Gastrocnemius medialis (tissue), 4 donors: ENCODE results near the gene STRA6. TPM values are rescaled to one million over a fixed set of nuclear protein-coding genes. Genes with fewer than 3 reads are reported as not detected.

ENCODE experiments used
- ATAC-seq, 2 donors: fragments of 150-250 bp; one replicate each; pipeline ENCODE4 v1.9.1; 2016
- DNase-seq, 2 donors: peaks; one replicate each; pipeline ENCODE4 v3.0.0-alpha.2; 2019
- H3K27ac ChIP-seq, 4 donors: fragments of 200-600 bp; sonication (generic); 1 replicate in 1 of 4; 2 replicates in 3 of 4; pipeline ENCODE4 v1.5.1; 2016 to 2018; ENCODE audit warnings: mild to moderate bottlenecking in 2 of 4, moderate library complexity in 1 of 4
- H3K27me3 ChIP-seq, 3 donors: fragments of 200-600 bp; sonication (generic) in 2 of 3; 1 replicate in 1 of 3; 2 replicates in 2 of 3; pipeline versions ENCODE4 v1.5.1 to v1.6.0; 2016 to 2019; ENCODE audit warnings: mild to moderate bottlenecking in 1 of 3, moderate library complexity in 1 of 3
- H3K36me3 ChIP-seq, 2 donors: fragments of 200-600 bp; sonication (generic) in 1 of 2; one replicate each; pipeline ENCODE4 v1.5.1; 2017 to 2018
- H3K4me1 ChIP-seq, 2 donors: fragments of 200-600 bp; sonication (generic) in 1 of 2; one replicate each; pipeline ENCODE4 v1.5.1; 2016 to 2017; ENCODE audit warnings: mild to moderate bottlenecking in 2 of 2
- H3K4me3 ChIP-seq, 4 donors: fragments of 200-600 bp; sonication (generic) in 3 of 4; 1 replicate in 1 of 4; 2 replicates in 3 of 4; pipeline ENCODE4 v1.5.1; 2016 to 2019; ENCODE audit warnings: mild to moderate bottlenecking in 2 of 4
- H3K9me3 ChIP-seq, 3 donors: fragments of 200-600 bp; sonication (generic) in 2 of 3; 1 replicate in 1 of 3; 2 replicates in 2 of 3; pipeline ENCODE4 v1.5.1; 2016 to 2019
- CTCF ChIP-seq, 5 experiments: fragments of 450-650 bp in 3 of 5; fragments of 200-600 bp in 2 of 5; sonication (generic) in 2 of 5; IDR thresholded peaks in 4 of 5; conservative IDR thresholded peaks in 1 of 5; 1 replicate in 4 of 5; 2 replicates in 1 of 5; pipeline ENCODE4 v1.5.1; 2016 to 2019; ENCODE audit warnings: antibody characterized with exemption in 5 of 5, mild to moderate bottlenecking in 3 of 5, moderate library complexity in 3 of 5
- POLR2A ChIP-seq, 2 donors: fragments of 450-650 bp; IDR thresholded peaks; one replicate each; pipeline ENCODE4 v1.6.1; 2017; ENCODE audit warnings: antibody characterized with exemption in 2 of 2, mild to moderate bottlenecking in 2 of 2, moderate library complexity in 2 of 2
- in situ Hi-C, 4 donors: fragments of 200-750 bp; cut with MboI; loops; one replicate each; pipeline versions ENCODE4 v1.15.0 to v1.8.0; 2017; ENCODE audit warnings: low sequenced_read_pairs in 4 of 4
- intact Hi-C: fragments of 100-400 bp; cut with DNase I; formaldehyde crosslinking; loops from one replicate; pipeline ENCODE4 v1.15.1; 2023; ENCODE audit warnings: low total_unique reads
- total RNA-seq, 4 donors: library from RNA; depleted of rRNA; stranded (reverse); fragments of >200 nt; gene quantifications; one replicate each; pipeline versions ENCODE4 v1.1.0 to v1.2.3, GENCODE V29; 2016

Gene STRA6
- total RNA-seq, 4 donors from 2014 or later: not detected

GRCh38 chr15:74134387-74135027, 68.1 kb downstream of the STRA6 start:
- Histone ChIP-seq H3K36me3 (no peaks in the 10 kb centered on the region), H3K9me3 (no peaks in the 10 kb centered on the region), H3K4me3 (no peak overlapping the region), H3K27ac (no peak overlapping the region), H3K27me3 (peaks cover 69 to 79% (median 78%) of the 10 kb centered on the region in 3 donors), H3K4me1 (peaks cover 6 to 35% of the 10 kb centered on the region in 2 donors)
- in situ Hi-C loops (loop anchor here in 1 of 4 donors (10.0 kb wide), 1 partner anchor 170 kb away; no protein-coding TSS in a partner anchor), intact Hi-C loops (loop anchor here (5.0 kb wide), 1 partner anchor 38 kb away; the partner anchor contains the start of gene ISLR)
- TF ChIP-seq CTCF (IDR thresholded peaks at IDR 0.05 in 4 of 5, conservative IDR thresholded peaks at IDR 0.05 in 1 of 5): peak in 2 of 5 experiments; percentile 10 to 38
- TF ChIP-seq POLR2A (IDR thresholded peaks at IDR 0.05): no peak
- ATAC-seq (no peak), DNase-seq (no peak)

- Histone ChIP-seq H3K36me3 (no peaks in the 10 kb centered on the region), H3K9me3 (no peaks in the 10 kb centered on the region), H3K27ac (no peak overlapping the region), H3K27me3 (peaks cover 75 to 86% (median 85%) of the 10 kb centered on the region in 3 donors), H3K4me3 (no peak overlapping the region), H3K4me1 (peaks cover 6 to 35% of the 10 kb centered on the region in 2 donors)
- TF ChIP-seq CTCF (IDR thresholded peaks at IDR 0.05 in 4 of 5, conservative IDR thresholded peaks at IDR 0.05 in 1 of 5) (no peak), POLR2A (IDR thresholded peaks at IDR 0.05) (no peak)
- in situ Hi-C loops: loop anchor here in 1 of 4 donors (10.0 kb wide), 1 partner anchor 171 kb away; no protein-coding TSS in a partner anchor
- ATAC-seq (no peak), DNase-seq (no peak)
- intact Hi-C loops: no loop called here
Measured at GRCh38 chr15:74133694-74134386, 68.7 kb downstream of the STRA6 start.

GRCh38 chr15:74132681-74133651, 69.6 kb downstream of the STRA6 start:
- H3K27ac ChIP-seq: peak overlapping the region in 1 of 4 donors; percentile 55
- intact Hi-C loops (no loop called here), in situ Hi-C loops (loop anchor here in 1 of 4 donors (10.0 kb wide), 1 partner anchor 172 kb away; no protein-coding TSS in a partner anchor)
- TF ChIP-seq CTCF (IDR thresholded peaks at IDR 0.05 in 4 of 5, conservative IDR thresholded peaks at IDR 0.05 in 1 of 5) (no peak), POLR2A (IDR thresholded peaks at IDR 0.05) (no peak)
- no peaks in the 10 kb centered on the region for H3K9me3 ChIP-seq
- no peaks in the 10 kb centered on the region for H3K36me3 ChIP-seq
- H3K27me3 ChIP-seq: peaks cover 84 to 95% (median 94%) of the 10 kb centered on the region in 3 donors
- H3K4me3 ChIP-seq: no peak overlapping the region
- no peak for DNase-seq
- H3K4me1 ChIP-seq: peaks cover 6 to 37% of the 10 kb centered on the region in 2 donors
- no peak for ATAC-seq

- intact Hi-C loops: no loop called here
- Histone ChIP-seq H3K27ac (peak overlapping the region in 3 of 4 donors; percentile 22 to 55 (median 40)), H3K4me3 (peak overlapping the region in 1 of 4 donors; percentile 52), H3K9me3 (no peaks in the 10 kb centered on the region), H3K4me1 (peaks cover 3 to 35% of the 10 kb centered on the region in 2 donors), H3K27me3 (peaks cover 78 to 95% (median 90%) of the 10 kb centered on the region in 3 donors), H3K36me3 (no peaks in the 10 kb centered on the region)
- in situ Hi-C loops: loop anchor here in 1 of 4 donors (10.0 kb wide), 1 partner anchor 173 kb away; no protein-coding TSS in a partner anchor
- ATAC-seq (no peak), DNase-seq (no peak)
- TF ChIP-seq POLR2A (IDR thresholded peaks at IDR 0.05) (peak in 1 of 2 donors; percentile 20), CTCF (IDR thresholded peaks at IDR 0.05 in 4 of 5, conservative IDR thresholded peaks at IDR 0.05 in 1 of 5) (no peak)
Measured at GRCh38 chr15:74131628-74132413, 70.8 kb downstream of the STRA6 start.
